ENCODE data around the gene PMS1. TPM values are rescaled to one million over a fixed set of nuclear protein-coding genes. Genes with fewer than 3 reads are reported as not detected.
"Not testable (repeated sequence)": the region's sequence is repeated elsewhere in the genome, so short reads cannot be mapped to it uniquely, and the experiment has no call there.

Gene PMS1
- total RNA-seq, 6 donors from 2014 or later = 6.7 to 27.1 (median 20.0) TPM

- WGBS, 2 donors = 86 to 89% methylated on average over 3 of the region's 3 CpGs
- ATAC-seq (ENCODE audit: low FRiP score in 2 of 2) (no peak), DNase-seq (no peak)
- Histone ChIP-seq H3K4me1 (no peaks in the 10 kb centered on the region), H3K36me3 (no peaks in the 10 kb centered on the region), H3K4me3 (no peak overlapping the region), H3K9me3 (no peaks in the 10 kb centered on the region), H3K27ac (no peak overlapping the region), H3K27me3 (no peaks in the 10 kb centered on the region)
- TF ChIP-seq, protein P1, sequence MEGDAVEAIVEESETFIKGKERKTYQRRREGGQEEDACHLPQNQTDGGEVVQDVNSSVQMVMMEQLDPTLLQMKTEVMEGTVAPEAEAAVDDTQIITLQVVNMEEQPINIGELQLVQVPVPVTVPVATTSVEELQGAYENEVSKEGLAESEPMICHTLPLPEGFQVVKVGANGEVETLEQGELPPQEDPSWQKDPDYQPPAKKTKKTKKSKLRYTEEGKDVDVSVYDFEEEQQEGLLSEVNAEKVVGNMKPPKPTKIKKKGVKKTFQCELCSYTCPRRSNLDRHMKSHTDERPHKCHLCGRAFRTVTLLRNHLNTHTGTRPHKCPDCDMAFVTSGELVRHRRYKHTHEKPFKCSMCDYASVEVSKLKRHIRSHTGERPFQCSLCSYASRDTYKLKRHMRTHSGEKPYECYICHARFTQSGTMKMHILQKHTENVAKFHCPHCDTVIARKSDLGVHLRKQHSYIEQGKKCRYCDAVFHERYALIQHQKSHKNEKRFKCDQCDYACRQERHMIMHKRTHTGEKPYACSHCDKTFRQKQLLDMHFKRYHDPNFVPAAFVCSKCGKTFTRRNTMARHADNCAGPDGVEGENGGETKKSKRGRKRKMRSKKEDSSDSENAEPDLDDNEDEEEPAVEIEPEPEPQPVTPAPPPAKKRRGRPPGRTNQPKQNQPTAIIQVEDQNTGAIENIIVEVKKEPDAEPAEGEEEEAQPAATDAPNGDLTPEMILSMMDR (IDR thresholded peaks at IDR 0.05) = no peak
- TF ChIP-seq POLR2AphosphoS5 (IDR thresholded peaks at IDR 0.05) = no peak
- no peak for TF ChIP-seq EP300 (IDR thresholded peaks at IDR 0.05)
- TF ChIP-seq POLR2A (IDR thresholded peaks at IDR 0.05) = no peak
Measured at GRCh38 chr2:189834059-189834458, 49.8 kb downstream of the PMS1 start.

DNA sequence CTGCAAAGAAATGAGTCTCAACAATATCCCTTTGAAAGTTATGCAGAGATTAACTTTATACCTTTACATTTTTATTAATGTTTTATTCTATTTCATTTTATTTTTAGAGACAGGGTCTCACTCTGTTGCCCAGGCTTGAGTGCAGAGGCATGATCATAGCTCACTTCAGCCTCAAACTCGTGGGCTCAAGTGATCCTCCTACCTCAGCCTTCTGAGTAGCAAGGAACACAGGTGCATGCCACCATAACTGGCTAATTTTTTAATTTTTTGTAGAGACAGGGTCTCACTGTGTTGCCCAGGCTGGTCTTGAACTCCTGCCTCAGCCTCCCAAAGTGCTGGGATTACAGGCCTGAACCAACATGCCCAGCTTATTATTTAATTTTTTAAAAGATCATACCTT lies 50.4 kb downstream of the PMS1 start:
- not testable (repeated sequence) for H3K4me1 ChIP-seq; H3K36me3 ChIP-seq; H3K4me3 ChIP-seq; H3K27me3 ChIP-seq; DNase-seq; H3K27ac ChIP-seq; H3K9me3 ChIP-seq; ATAC-seq (ENCODE audit: low FRiP score in 2 of 2)
- WGBS, 2 donors = 83 to 100% methylated on average over 1 of the region's 1 CpG

DNA sequence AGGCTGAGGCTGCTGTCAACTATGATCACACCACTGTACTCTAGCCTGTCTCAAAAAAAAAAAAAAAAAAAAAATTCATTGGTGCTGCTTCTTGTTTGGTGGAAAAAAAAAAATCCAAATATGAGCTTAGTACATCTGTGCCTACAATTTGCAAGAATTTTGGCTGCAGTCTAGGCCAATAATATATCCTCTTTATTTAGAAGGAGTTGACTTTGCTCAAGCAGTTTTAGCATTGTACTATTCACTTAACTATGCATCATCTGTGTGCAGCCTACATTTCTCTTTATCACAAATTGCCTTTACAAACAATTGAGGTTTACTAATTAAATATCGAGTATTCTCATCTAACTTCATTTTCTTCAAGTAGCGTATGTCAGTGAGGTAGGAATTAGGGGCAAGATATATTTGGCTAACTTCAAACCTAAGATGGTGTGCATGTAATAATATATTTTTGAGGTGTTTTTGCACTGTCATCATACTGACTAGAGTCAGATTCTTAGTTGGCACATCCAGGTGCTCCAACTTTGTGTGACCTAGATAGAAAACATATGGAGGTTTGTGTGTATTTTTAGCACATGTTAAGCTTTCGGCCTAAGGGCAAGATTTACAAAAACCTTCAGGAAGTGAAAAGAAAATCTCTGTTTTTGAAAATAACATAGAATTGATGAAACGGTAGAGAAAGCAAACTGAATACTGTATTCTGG lies 51.8 kb downstream of the PMS1 start:
- TF ChIP-seq POLR2A (IDR thresholded peaks at IDR 0.05) = no peak
- TF ChIP-seq, protein P1 (IDR thresholded peaks at IDR 0.05) = no peak
- no peak for TF ChIP-seq POLR2AphosphoS5 (IDR thresholded peaks at IDR 0.05)
- no peak for TF ChIP-seq EP300 (IDR thresholded peaks at IDR 0.05)
- 79 to 85% methylated on average over 4 of the region's 4 CpGs for WGBS, 2 donors
- Histone ChIP-seq H3K36me3 (no peaks in the 10 kb centered on the region), H3K9me3 (no peaks in the 10 kb centered on the region), H3K27ac (no peak overlapping the region), H3K4me3 (no peak overlapping the region), H3K27me3 (no peaks in the 10 kb centered on the region), H3K4me1 (no peaks in the 10 kb centered on the region)
- DNase-seq (no peak), ATAC-seq (ENCODE audit: low FRiP score in 2 of 2) (no peak)

GRCh38 chr2:189836644-189837043 lies 52.4 kb downstream of the PMS1 start:
- no peak for ATAC-seq (ENCODE audit: low FRiP score in 2 of 2)
- no peaks in the 10 kb centered on the region for H3K36me3 ChIP-seq
- H3K4me1 ChIP-seq = no peaks in the 10 kb centered on the region
- no peak for DNase-seq
- H3K27ac ChIP-seq = no peak overlapping the region
- 60 to 72% methylated on average over 4 of the region's 4 CpGs for WGBS, 2 donors
- no peaks in the 10 kb centered on the region for H3K27me3 ChIP-seq
- no peak for TF ChIP-seq POLR2AphosphoS5 (IDR thresholded peaks at IDR 0.05)
- TF ChIP-seq, protein P1 (IDR thresholded peaks at IDR 0.05) = no peak
- TF ChIP-seq EP300 (IDR thresholded peaks at IDR 0.05) = no peak
- no peak for TF ChIP-seq POLR2A (IDR thresholded peaks at IDR 0.05)
- no peaks in the 10 kb centered on the region for H3K9me3 ChIP-seq
- H3K4me3 ChIP-seq = no peak overlapping the region

GRCh38 chr2:189837326-189837725 lies 53.1 kb downstream of the PMS1 start:
- Histone ChIP-seq H3K27ac (no peak overlapping the region), H3K4me3 (no peak overlapping the region), H3K9me3 (no peaks in the 10 kb centered on the region), H3K27me3 (no peaks in the 10 kb centered on the region), H3K36me3 (no peaks in the 10 kb centered on the region), H3K4me1 (no peaks in the 10 kb centered on the region)
- ATAC-seq (ENCODE audit: low FRiP score in 2 of 2) = peak in 1 of 2 donors; percentile 56
- TF ChIP-seq POLR2A (IDR thresholded peaks at IDR 0.05) (no peak), POLR2AphosphoS5 (IDR thresholded peaks at IDR 0.05) (no peak), EP300 (IDR thresholded peaks at IDR 0.05) (no peak)
- 78 to 80% methylated on average over 2 of the region's 2 CpGs for WGBS, 2 donors
- DNase-seq = no peak

- TF ChIP-seq POLR2AphosphoS5 (IDR thresholded peaks at IDR 0.05) (no peak), EP300 (IDR thresholded peaks at IDR 0.05) (no peak), POLR2A (IDR thresholded peaks at IDR 0.05) (no peak)
- TF ChIP-seq, protein P1 (IDR thresholded peaks at IDR 0.05) = no peak
- H3K9me3 ChIP-seq = no peaks in the 10 kb centered on the region
- no peak overlapping the region for H3K27ac ChIP-seq
- ATAC-seq (ENCODE audit: low FRiP score in 2 of 2) (no peak), DNase-seq (no peak)
- no peaks in the 10 kb centered on the region for H3K4me1 ChIP-seq
- no peak overlapping the region for H3K4me3 ChIP-seq
- H3K36me3 ChIP-seq = peaks cover 0 to 20% (median 0%) of the 10 kb centered on the region in 4 donors
- H3K27me3 ChIP-seq = no peaks in the 10 kb centered on the region
Measured at GRCh38 chr2:189841019-189841418, 56.8 kb downstream of the PMS1 start.

Data from upper lobe of left lung (tissue), 6 donors.